Smooth muscle cell (in vitro differentiated cells): ENCODE measurements around the gene AKT1. TPM values are rescaled to one million over a fixed set of nuclear protein-coding genes. Genes with fewer than 3 reads are reported as not detected.

ENCODE experiments used
- DNase-seq: peaks from one replicate; lab custom pipeline; 2025; ENCODE audit not compliant: unreplicated experiment; lab: John Stamatoyannopoulos, UW
- H2AFZ ChIP-seq: fragments of 200-600 bp; sonication (generic); 2 replicates; pipeline ENCODE4 v1.6.0; 2016; ENCODE audit warnings: antibody characterized with exemption, low read depth, mild to moderate bottlenecking
- H3F3A ChIP-seq: fragments of 200-600 bp; sonication (generic); 2 replicates; pipeline ENCODE4 v1.6.0; 2017; ENCODE audit warnings: antibody characterized with exemption, low read depth
- H3K27ac ChIP-seq: fragments of 200-600 bp; sonication (generic); 2 replicates; pipeline ENCODE4 v1.5.1; 2016; ENCODE audit warnings: low read depth, mild to moderate bottlenecking
- H3K27me3 ChIP-seq: fragments of 200-600 bp; sonication (generic); 2 replicates; pipeline ENCODE4 v1.6.1; 2016; ENCODE audit warnings: low read depth, mild to moderate bottlenecking
- H3K36me3 ChIP-seq: fragments of 200-600 bp; sonication (generic); 2 replicates; pipeline ENCODE4 v1.5.1; 2016; ENCODE audit warnings: low read depth
- H3K4me1 ChIP-seq: fragments of 200-600 bp; sonication (generic); 2 replicates; pipeline ENCODE4 v1.5.1; 2016; ENCODE audit warnings: low read depth
- H3K4me2 ChIP-seq: fragments of 200-600 bp; sonication (generic); 2 replicates; pipeline ENCODE4 v1.6.0; 2016; ENCODE audit warnings: mild to moderate bottlenecking
- H3K4me3 ChIP-seq: fragments of 200-600 bp; sonication (generic); 2 replicates; pipeline ENCODE4 v1.5.1; 2016; ENCODE audit warnings: mild to moderate bottlenecking
- H3K79me2 ChIP-seq: fragments of 200-600 bp; sonication (generic); 2 replicates; pipeline ENCODE4 v1.6.0; 2016; ENCODE audit warnings: low read depth, mild to moderate bottlenecking
- H3K9ac ChIP-seq: fragments of 200-600 bp; sonication (generic); 2 replicates; pipeline ENCODE4 v1.6.0; 2016; ENCODE audit warnings: low read depth
- H3K9me3 ChIP-seq: fragments of 200-600 bp; sonication (generic); replicated peaks from 2 replicates; pipeline ENCODE4 v1.5.1; 2016; ENCODE audit warnings: low read depth
- H4K20me1 ChIP-seq: fragments of 200-600 bp; sonication (generic); 2 replicates; pipeline ENCODE4 v1.6.0; 2016; ENCODE audit warnings: low read depth
- WGBS: methylation state at CpG from one replicate; pipeline ENCODE4 v1.1.7; 2016; ENCODE audit warnings: low lambda C conversion rate; 5-methylcytosine and 5-hydroxymethylcytosine counted together
- polyA plus RNA-seq: library from polyadenylated mRNA; unstranded; fragments of >200 nt; fragmentation: Nextera tagmentation; extraction: Ambion mirVana; gene quantifications from 2 replicates; pipeline ENCODE4 v1.2.1, GENCODE V29; 2016
- total RNA-seq: library from RNA; depleted of rRNA; stranded (reverse); fragments of >200 nt; gene quantifications from 2 replicates; pipeline ENCODE4 v1.2.3, GENCODE V29; 2014
- TF ChIP-seq, protein P1 (sequence below): fragments of 200-600 bp; sonication (generic); IDR thresholded peaks from 2 replicates; pipeline ENCODE4 v1.5.1; 2017; ENCODE audit warnings: borderline replicate concordance, mild to moderate bottlenecking, antibody characterized with exemption; ENCODE audit not compliant: insufficient read depth, poor library complexity, severe bottlenecking

Gene AKT1
- total and polyA plus RNA-seq, 2 experiments from 2014 or later = 99.9 to 189 TPM

- Histone ChIP-seq H3K4me3 (no peak overlapping the region), H3F3A (peaks cover 9% of the 10 kb centered on the region), H3K4me1 (peaks cover 7% of the 10 kb centered on the region), H3K36me3 (no peaks in the 10 kb centered on the region), H2AFZ (no peak overlapping the region), H3K9ac (no peak overlapping the region), H3K4me2 (peak overlapping the region; percentile 27), H4K20me1 (no peaks in the 10 kb centered on the region), H3K9me3 (no peaks in the 10 kb centered on the region), H3K27ac (no peak overlapping the region), H3K79me2 (peaks cover 3% of the 10 kb centered on the region), H3K27me3 (no peaks in the 10 kb centered on the region)
- TF ChIP-seq, protein P1, sequence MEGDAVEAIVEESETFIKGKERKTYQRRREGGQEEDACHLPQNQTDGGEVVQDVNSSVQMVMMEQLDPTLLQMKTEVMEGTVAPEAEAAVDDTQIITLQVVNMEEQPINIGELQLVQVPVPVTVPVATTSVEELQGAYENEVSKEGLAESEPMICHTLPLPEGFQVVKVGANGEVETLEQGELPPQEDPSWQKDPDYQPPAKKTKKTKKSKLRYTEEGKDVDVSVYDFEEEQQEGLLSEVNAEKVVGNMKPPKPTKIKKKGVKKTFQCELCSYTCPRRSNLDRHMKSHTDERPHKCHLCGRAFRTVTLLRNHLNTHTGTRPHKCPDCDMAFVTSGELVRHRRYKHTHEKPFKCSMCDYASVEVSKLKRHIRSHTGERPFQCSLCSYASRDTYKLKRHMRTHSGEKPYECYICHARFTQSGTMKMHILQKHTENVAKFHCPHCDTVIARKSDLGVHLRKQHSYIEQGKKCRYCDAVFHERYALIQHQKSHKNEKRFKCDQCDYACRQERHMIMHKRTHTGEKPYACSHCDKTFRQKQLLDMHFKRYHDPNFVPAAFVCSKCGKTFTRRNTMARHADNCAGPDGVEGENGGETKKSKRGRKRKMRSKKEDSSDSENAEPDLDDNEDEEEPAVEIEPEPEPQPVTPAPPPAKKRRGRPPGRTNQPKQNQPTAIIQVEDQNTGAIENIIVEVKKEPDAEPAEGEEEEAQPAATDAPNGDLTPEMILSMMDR = no peak
- no peak for DNase-seq
- 75% methylated on average over 23 of the region's 23 CpGs for WGBS
Measured at GRCh38 chr14:104821229-104821945, 25.8 kb upstream of the AKT1 start.

DNA sequence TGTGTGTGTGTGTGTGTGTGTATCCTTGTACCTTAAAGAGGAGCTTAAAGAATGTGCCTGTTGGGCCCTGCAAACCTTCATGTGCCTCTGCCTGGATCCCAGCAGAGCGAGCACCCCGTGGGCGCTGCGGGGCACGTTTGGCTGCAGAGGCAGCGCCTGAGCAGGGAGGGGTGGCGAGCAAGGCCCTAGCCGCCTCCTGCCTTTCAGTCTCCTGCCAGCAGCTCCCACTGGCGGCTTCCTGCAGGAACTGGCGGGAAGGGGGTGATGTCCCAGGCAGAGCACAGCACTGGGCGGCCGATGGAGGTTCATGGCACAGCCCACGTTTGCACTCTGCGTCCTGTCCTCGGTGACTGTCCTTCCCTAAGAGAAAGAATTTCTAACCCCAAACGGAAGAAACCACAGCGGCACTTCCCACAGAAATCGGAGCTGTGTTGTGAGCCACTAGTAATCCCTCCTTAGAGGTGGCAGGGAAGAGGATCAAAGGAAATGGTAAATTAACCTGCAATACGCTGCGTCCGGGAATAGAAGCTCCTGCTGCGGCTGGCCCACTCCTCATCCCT, 25.2 kb upstream of the AKT1 start:
- H2AFZ ChIP-seq = no peak overlapping the region

GRCh38 chr14:104819361-104819781, 23.8 kb upstream of the AKT1 start:
- Histone ChIP-seq H3K79me2 (peaks cover 3% of the 10 kb centered on the region), H3K9me3 (no peaks in the 10 kb centered on the region), H3K36me3 (no peaks in the 10 kb centered on the region), H3K27ac (no peak overlapping the region), H3K4me2 (no peak overlapping the region), H2AFZ (no peak overlapping the region), H3K4me1 (peaks cover 7% of the 10 kb centered on the region), H3K4me3 (no peak overlapping the region), H3K9ac (no peak overlapping the region), H4K20me1 (peaks cover 3% of the 10 kb centered on the region), H3K27me3 (no peaks in the 10 kb centered on the region), H3F3A (peaks cover 9% of the 10 kb centered on the region)
- WGBS = 98% methylated on average over 11 of the region's 12 CpGs
- TF ChIP-seq, protein P1 = no peak
- no peak for DNase-seq

More for the DNA sequence above, 25.2 kb upstream of the AKT1 start:
- Histone ChIP-seq H4K20me1 (no peaks in the 10 kb centered on the region), H3F3A (peaks cover 9% of the 10 kb centered on the region), H3K4me1 (peaks cover 7% of the 10 kb centered on the region), H3K36me3 (no peaks in the 10 kb centered on the region), H3K79me2 (peaks cover 3% of the 10 kb centered on the region), H3K4me2 (peak overlapping the region; percentile 27), H3K9me3 (no peaks in the 10 kb centered on the region), H3K4me3 (no peak overlapping the region), H3K27me3 (no peaks in the 10 kb centered on the region), H3K9ac (no peak overlapping the region), H3K27ac (no peak overlapping the region)
- no peak for DNase-seq
- TF ChIP-seq, protein P1 = peak; percentile 33
- WGBS = 26% methylated on average over 19 of the region's 22 CpGs
